GM19324 (cell line): ENCODE measurements around the gene C16orf54.
"Not testable (repeated sequence)": the region's sequence is repeated elsewhere in the genome, so short reads cannot be mapped to it uniquely, and the experiment has no call there.

Experiments used
- ATAC-seq: cut with Tn5 transposase; IDR thresholded peaks from one replicate; pipeline ENCODE4 v1.9.1; 2021; ENCODE audit warnings: mild to moderate bottlenecking, moderate library complexity; ENCODE audit not compliant: unreplicated experiment, low FRiP score

The C16orf54 gene

GRCh38 chr16:29742683-29743275 is 3.0 kb downstream of the C16orf54 start:
- no peak for ATAC-seq

DNA sequence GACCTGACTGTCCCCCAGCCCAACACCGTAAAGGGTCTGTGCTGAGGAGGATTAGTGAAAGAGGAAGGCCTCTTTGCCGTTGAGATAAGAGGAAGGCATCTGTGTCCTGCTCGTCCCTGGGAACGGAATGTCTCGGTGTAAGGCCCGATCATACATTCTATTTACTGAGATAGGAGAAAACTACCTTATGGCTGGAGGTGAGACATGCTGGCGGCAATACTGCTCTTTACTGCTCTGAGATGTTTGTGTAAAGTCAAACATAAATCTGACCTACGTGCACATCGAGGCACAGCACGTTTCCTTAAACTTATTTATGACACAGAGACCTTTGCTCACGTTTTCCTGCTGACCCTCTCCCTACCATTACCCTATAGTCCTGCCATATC is 5.2 kb downstream of the C16orf54 start:
- ATAC-seq, result not testable (repeated sequence)

- not testable (repeated sequence) for ATAC-seq
Observed at GRCh38 chr16:29739927-29740629, 5.7 kb downstream of the C16orf54 start.

DNA sequence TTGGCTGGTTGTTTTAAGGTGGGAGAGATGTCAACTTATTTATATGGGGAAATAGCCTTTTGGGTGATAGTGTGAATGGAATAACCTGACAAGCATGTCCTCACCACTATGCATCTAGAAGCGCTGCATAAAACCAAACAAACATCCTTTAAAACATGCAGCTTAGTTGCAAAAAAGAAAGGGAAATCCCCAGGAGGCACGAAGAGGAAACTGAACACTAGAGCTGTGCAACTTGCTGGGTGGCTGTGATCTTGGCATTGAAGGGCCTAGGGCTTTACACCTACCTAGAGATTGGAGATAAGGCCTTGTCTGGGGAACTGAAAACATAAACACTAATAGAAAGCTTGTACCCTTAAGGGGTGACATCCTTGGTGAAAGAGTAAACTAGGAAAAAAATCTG is 7.3 kb downstream of the C16orf54 start:
- peak; percentile 68 for ATAC-seq

DNA sequence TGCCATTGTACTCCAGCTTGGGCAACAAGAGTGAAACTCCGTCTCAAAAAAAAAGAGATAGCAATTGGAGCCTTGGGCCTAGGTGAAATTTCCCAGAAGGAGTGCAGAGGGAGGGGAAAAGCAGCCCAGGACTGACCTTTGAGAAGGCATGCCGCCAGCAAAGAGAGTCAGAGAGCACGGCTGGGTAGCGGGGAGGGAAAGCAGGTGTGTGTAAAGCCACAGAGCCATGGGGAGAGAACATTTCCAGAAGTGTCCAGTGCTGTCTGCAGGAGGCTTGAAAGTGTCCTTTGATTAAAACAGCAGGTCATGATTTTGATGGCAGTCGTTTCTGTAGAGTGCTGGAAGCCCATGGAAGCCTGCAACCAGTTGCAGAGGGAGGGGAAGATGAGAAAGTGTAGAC is 8.1 kb downstream of the C16orf54 start:
- ATAC-seq, result no peak

DNA sequence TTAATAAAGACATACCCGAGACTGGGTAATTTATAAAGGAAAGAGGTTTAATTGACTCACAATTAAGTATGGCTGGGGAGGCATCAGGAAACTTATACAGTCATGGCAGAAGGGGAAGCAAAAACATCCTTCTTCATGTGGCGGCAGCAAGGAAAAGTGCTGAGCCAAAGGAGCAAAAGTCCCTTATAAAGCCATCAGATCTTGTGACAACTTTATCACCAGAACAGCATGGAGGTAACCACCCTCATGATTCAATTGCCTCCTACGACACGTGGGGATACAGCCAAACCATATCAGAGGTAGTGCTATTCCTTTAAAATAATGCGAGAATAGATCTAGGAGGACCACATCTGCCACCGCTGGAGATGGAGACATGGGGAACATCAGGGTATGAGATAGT is 9.0 kb downstream of the C16orf54 start:
- ATAC-seq, result no peak

GRCh38 chr16:29736112-29736511 is 9.7 kb downstream of the C16orf54 start:
- ATAC-seq, result no peak

- ATAC-seq, result no peak
Observed at GRCh38 chr16:29734786-29735185, 11.0 kb downstream of the C16orf54 start.

- peak; percentile 66 for ATAC-seq
Observed at GRCh38 chr16:29731768-29732601, 13.8 kb downstream of the C16orf54 start.

- ATAC-seq, result no peak
Observed at GRCh38 chr16:29730649-29731048, 15.1 kb downstream of the C16orf54 start.

GRCh38 chr16:29729116-29729521 is 16.7 kb downstream of the C16orf54 start:
- ATAC-seq, result no peak

- ATAC-seq, result no peak
Observed at GRCh38 chr16:29727452-29727851, 18.3 kb downstream of the C16orf54 start.

- no peak for ATAC-seq
Observed at GRCh38 chr16:29726845-29727377, 18.9 kb downstream of the C16orf54 start.

GRCh38 chr16:29721167-29721879 is 24.5 kb downstream of the C16orf54 start:
- ATAC-seq, result not testable (repeated sequence)

DNA sequence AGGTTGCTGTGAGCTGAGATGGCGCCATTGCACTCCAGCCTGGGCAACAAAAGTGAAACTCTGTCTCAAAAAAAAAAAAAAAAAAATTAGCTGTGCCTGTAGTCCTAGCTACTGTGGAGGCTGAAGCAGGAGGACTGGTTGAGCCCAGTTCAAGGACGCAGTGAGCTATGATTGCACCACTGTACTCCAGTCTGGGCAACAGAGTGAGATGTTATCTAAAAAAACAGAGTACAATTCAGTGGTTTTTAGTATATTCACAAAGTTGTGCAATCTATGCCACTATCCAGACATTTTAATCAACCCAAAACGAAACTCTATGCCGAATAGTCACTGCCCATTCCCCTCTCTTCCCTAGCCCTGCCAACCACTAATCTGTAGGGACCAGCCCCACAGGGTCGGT is 25.1 kb downstream of the C16orf54 start:
- no peak for ATAC-seq

GRCh38 chr16:29719063-29719462 is 26.7 kb downstream of the C16orf54 start:
- no peak for ATAC-seq

DNA sequence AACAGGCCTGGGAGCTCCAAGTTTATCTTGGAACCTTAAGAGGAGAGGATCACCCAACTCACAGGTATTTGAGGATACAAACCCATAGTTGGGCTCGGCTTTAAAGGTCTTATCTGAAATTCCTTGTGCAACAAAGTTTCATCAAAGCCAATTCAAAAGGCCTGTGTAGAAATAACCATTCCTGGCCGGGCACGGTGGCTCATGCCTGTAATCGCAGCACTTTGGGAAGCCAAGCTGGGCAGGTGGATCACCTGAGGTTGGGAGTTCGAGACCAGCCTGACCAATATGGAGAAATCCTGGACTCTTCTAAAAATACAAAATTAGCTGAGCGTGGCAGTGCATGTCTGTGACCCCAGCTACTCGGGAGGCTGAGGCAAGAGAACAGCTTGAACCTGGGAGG is 28.7 kb downstream of the C16orf54 start:
- ATAC-seq, result no peak

- no peak for ATAC-seq
Observed at GRCh38 chr16:29714972-29715371, 30.8 kb downstream of the C16orf54 start.

GRCh38 chr16:29714396-29714795 is 31.4 kb downstream of the C16orf54 start:
- no peak for ATAC-seq

- ATAC-seq, result no peak
Observed at GRCh38 chr16:29712809-29713208, 33.0 kb downstream of the C16orf54 start.
